Lung microvascular endothelial cell (primary cell): ENCODE measurements around the gene ATRNL1. TPM values are rescaled to one million over a fixed set of nuclear protein-coding genes. Genes with fewer than 3 reads are reported as not detected.
"Not testable (repeated sequence)": the region's sequence is repeated elsewhere in the genome, so short reads cannot be mapped to it uniquely, and the experiment has no call there.

Source experiments
- DNase-seq, 2 donors: peaks; one replicate each; pipeline versions ENCODE4 v3.0.0 to v3.0.0-alpha.2; 2010; ENCODE audit warnings: low read depth in 2 of 2
- total RNA-seq: library from RNA; depleted of rRNA; stranded (reverse); fragments of >200 nt; gene quantifications from 2 replicates; pipeline ENCODE4 v1.2.1, GENCODE V29; 2014

The ATRNL1 gene
- total RNA-seq, 1 donor from 2014 or later, result 0.20 TPM

DNA sequence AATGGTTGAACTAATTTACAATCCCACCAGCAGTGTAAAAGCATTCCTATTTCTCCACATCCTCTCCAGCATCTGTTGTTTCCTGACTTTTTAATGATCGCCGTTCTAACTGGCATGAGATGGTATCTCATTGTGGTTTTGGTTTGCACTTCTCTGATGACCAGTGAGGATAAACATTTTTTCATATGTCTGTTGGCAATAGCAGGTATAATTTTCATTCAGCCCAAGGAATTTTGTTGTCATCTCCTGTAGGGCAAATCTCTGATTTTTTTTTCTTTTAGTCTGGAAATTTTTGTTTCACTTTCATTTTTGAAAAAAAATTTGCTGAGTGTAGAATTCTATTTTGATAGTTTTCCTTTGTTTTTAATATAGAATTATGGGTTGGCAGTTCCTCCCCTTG is 114.1 kb downstream of the ATRNL1 start:
- not testable (repeated sequence) for DNase-seq

DNA sequence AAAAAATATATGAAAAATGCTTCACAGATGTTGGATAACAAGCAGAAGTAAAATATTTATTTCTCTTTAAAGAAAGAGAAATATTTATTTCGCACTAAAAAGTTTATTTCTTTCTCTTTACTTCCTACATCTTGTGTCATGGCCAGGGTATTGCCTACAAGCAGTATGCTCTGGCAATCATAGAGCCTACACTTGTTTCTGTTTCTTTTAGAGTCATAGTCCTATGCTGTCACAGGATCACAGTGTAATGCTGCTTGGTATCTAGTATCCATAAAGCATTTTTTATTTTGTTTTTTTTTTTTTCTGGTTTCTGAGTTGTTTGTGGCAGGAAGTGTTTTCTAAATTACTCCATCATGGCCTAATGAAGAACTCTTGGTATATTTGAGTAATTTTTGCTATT is 116.0 kb downstream of the ATRNL1 start:
- no peak for DNase-seq

DNA sequence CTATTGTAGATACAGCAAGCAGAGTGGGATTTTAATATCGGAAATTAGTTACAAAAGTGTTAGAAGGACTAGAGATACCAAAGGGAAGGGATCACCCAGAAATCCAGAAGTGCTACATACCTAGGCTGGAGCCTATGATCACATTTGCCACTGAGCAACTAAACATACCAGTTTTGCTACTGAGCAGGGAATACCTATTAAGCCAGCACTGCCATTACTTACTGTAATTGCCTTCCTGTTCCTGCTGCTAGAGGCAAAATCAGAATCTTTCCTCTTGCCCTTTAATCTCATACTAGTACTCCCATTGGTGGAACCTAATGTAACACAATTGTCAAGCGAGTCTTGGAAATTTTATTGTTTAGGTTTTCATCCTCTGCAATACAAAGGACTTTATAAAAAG is 121.7 kb downstream of the ATRNL1 start:
- DNase-seq, result no peak

DNA sequence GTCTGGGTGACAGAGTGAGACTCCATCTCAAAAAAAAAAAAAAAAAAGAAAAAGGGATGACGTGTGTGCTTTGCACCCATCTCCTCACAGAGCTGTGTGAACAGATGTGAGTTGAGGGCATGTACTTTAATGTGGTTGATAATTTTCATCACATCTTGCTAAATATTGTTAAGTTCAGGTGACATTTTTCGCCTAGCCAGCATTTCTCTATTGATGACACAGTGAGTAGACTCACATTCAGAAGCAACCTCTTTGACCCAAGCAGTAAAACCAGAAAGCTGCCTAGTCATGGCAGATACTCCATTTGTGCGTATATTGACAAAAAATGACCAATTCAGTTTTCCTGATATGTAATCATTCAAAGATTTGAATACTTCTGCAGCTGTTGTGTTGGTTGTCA is 126.0 kb downstream of the ATRNL1 start:
- DNase-seq, result no peak

DNA sequence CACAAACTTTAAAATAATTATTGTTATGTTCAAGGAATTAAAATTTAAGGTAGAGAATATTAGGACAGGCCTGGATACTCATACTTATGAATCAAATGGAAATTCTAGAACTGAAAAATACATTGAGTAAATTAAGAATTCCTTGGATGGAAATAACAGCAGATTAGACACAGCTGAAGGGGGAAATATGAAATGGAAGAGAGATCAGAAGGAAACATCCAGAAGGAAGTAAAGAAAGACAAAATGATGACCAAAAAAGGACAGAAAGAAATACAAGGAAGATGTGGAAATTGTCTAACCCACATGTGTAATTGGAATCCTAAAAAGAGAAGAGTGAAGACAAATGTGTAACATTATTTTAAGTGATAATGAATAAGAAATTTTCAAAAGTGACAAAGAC is 128.9 kb downstream of the ATRNL1 start:
- DNase-seq, result no peak

DNA sequence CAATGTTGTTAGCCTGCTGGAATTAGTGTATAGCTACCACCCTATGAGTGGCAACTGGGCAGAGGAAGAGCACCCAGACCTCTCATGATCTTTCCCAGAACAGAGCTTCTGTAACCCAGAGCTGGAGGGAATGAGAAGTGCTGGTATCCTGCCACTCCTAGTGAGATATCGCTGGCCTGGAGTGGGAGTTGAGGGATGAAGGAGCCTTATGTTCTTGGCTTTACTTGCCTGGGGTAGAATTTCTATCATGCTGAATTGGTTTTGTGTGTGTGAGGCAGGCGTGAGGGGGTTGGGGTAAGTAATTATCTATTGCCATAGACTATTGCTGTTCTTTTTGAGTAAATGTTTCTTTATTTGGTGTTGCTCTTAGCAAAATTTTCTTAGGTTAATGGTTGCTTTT is 146.6 kb downstream of the ATRNL1 start:
- DNase-seq, result no peak

DNA sequence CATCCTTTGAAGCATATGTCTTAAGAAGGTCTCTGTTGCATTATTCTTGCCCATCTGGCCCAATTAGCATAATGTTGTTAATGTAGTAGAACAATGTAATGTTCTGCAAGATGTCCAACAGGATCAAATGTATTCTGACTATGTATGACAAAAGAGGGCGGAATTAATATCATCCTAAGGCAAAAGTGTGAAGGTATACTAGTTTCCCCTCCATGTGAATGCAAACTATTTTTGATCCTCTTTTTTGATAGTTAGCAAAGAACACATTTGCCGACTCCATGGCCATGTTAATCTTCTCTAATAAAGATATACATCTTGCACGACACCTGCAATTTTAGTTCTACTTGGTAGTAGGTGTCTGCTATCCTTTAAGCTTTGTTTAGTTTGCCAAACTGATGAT is 157.6 kb downstream of the ATRNL1 start:
- no peak for DNase-seq

DNA sequence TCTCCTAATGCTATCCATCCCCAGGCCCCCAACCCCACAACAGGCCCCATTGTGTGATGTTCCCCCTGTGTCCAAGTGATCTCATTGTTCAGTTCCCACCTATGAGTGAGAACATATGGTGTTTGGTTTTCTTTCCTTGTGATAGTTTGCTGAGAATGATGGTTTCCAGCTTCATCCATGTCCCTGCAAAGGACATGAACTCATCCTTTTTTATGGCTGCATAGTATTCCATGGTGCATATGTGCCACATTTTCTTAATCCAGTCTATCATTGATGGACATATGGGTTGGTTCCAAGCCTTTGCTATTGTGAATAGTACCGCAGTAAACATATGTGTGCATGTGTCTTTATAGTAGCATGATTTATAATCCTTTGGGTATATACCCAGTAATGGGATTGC is 160.6 kb downstream of the ATRNL1 start:
- DNase-seq, result not testable (repeated sequence)

DNA sequence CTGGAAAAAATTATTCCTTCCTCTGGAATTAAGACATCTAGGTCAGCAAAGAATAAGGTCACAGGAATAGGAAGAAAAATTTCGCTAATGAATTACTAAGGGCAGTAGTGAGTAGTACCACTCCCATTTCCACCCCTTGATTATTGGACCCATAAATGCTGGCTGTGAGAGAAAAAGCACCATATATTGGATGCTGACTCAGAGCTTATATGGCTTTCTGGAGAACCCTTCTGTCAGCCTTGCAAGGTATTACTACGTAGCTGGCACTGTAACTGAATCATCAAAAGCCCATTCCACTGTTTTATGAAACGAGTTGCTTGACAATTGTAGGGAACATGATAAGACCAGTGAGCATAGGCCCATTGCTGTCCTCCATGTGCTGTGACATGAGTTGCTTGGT is 179.3 kb downstream of the ATRNL1 start:
- no peak for DNase-seq

DNA sequence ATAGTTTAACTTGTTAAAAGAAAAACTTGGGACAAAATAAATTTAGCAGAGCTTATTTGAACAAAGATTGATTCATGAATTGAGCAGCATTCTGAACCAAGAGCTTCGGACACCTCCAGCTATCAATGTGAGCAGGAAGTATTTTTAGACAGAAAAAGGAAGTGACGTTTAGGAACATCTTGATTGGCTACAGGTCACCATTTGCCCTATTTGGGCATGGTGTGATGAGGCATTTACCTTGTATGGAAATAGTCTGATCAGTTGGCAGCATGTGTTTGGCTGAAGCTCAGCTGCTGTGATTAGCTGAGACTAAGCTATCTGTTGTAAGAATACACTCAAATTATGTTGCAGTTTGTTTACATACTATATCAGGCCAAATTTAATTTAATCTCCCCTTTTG is 185.1 kb downstream of the ATRNL1 start:
- peak in 1 of 2 donors; percentile 1 for DNase-seq

DNA sequence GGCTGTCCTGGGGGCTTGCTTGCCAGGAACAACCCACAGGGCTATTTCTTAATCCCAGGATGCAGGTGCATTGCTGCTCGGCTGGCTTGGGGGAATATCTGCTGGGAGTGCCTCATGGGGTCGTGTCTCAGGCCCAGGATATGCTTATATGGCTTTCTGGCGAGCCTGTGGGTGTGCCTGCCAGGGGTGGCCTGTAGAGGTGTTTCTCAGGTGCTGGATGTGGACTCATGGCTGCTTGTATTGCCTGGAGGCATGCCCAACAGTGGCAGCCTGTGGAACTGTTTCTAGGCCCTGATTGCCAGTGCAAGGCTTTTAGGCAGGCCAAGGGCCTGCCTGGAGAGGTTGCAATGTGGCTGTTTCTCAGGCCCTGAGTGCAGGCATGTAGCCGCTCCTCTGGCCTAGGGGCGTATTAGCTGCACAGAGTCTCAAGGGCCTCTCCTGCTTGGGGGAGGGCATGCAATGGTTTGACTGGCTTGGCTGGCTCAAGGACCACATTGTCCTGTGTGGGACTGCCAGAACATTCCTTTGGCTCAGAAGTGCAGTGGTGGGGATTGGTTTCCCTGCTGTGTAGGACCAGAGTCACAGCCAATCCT is 202.1 kb downstream of the ATRNL1 start:
- DNase-seq, result no peak

DNA sequence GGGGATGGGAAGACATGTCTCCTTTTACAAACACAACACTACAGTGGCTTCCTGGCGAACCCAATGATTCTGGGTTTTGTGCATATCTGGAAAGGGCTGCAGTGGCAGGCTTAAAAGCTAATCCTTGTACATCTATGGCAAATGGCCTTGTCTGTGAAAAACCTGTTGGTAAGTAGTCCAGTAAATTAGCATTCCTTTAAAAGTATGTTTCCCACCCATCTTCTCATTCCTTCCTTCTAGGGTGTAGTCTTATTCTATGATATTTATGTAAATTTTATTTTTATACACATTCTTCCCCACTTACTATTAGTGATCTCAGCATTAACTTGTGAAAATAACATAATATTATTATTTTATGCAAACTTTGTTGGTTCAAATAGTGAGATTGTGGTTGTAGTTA is 206.9 kb downstream of the ATRNL1 start:
- DNase-seq, result no peak

DNA sequence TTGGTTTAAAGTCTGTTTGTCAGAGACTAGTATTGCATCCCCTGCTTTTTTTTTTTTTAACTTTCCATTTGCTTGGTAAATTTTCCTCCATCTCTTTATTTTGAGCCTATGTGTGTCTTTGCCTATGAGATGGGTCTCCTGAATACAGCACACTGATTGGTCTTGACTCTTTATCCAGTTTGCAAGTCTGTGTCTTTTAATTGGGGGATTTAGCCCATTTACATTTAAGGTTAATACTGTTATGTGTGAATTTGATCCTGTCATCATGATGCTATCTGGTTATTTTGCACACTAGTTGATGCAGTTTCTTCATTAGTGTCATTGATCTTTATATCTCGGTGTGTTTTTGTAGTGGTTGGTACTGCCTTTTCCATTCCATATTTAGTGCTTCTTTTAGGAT is 226.5 kb downstream of the ATRNL1 start:
- DNase-seq, result not testable (repeated sequence)

DNA sequence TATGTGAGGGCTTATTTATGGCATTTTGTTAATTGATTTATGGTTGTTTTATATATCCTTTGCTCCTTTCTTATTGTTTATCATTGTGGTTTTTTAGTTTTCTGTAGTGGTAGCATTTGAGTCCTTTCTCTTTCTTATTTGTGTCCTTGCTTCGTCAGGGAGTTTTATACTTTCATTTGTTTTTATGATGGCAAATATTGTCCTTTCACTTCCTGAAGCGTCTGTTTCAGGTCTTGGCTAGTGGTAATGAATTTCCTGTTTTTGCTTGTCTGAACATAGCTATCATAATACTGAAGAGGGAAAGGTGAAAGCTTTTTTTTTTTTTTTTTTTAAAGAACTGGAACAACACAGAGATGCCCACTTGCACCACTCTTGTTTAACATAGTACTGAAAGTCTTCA is 228.2 kb downstream of the ATRNL1 start:
- peak in 1 of 2 donors; percentile 7 for DNase-seq

DNA sequence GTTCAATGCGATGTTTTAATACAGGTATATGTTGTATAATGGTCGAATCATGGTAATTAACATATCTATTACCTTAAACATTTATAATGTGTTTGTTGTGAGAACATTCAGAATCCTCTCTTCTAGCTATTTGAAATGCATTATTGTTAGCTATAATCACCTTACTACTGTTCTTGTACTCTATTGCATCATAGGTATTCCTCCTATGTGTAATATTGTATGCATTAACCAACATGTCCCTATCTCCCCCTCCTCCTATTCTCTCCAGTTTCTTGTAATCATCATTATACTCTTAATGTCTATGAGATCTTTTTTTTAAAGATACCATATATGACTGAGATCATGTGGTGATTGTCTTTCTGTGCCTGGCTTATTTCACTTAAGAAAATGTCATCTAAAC is 235.2 kb downstream of the ATRNL1 start:
- no peak for DNase-seq

DNA sequence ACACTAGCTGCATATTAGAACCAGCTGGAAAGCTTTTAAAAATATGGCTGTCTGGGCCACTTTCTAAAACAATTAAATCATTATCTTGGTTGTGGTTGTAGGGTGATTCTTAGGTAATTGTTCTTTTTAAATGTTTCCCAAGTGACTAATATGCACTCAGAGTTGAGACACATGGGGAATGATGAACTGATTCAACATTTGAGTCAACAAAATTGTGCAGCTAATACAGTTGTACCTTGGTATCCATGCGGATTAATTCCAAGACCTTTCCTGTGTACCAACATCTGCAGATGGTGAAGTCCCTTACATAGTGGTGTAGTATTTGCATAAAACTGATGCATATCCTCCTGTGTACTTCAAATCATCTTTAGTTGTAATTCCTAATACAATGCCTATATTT is 242.2 kb downstream of the ATRNL1 start:
- DNase-seq, result no peak

DNA sequence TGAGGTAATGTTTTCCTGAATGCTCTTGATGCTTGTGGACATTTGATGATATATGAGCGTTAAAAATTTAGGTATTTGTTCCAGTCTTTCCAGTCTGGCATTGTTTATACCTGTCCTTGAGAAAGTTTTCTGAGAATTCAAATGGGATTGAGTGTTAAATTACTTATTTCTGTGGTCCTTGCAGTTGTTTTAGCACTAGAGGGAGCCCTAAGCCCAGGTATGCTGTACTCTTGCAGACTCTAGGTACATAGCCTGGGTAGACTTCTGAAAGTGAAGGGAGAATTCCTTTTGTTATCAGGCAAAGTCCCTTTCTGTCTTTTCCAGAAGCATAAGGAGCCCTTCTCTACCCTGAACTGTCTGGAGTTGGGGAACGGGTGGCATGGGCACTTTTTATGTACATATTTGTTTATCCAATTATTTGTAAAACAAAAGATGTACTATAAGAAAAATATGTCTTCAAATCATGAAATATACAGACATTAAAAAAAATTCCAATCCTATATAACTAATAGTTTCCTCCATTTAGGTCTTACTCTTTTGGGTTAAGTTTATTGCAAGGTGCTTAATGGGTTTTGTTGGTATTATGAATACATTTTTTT is 262.1 kb downstream of the ATRNL1 start:
- DNase-seq, result peak; percentile 62 to 73

DNA sequence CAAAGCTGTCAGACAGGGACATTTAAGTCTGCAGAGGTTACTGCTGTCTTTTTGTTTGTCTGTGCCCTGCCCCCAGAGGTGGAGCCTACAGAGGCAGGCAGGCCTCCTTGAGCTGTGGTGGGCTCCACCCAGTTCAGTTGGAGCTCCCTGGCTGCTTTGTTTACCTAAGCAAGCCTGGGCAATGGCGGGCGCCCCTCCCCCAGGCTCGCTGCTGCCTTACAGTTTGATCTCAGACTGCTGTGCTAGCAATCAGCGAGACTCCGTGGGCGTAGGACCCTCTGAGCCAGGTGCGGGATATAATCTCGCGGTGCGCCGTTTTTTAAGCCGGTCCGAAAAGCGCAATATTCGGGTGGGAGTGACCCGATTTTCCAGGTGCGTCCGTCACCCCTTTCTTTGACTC is 274.8 kb downstream of the ATRNL1 start:
- DNase-seq, result not testable (repeated sequence)

DNA sequence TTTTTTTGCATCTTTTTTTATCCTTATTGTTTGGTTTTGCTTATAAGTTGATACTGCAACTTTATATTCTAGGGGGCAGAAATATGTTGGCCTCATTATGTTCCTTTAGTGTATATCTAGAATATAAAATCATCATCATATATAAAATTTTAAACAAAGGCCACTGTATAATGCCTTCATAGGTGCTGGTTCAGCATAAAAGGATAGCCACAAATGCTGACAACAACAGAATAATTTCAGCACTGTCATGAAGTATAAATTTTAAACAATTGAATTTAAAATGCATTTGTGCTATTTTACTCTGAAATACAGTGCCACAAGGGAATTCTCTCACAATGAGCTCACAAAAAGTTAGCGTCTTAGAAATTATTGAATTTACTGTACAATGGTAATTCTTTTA is 285.9 kb downstream of the ATRNL1 start:
- no peak for DNase-seq

DNA sequence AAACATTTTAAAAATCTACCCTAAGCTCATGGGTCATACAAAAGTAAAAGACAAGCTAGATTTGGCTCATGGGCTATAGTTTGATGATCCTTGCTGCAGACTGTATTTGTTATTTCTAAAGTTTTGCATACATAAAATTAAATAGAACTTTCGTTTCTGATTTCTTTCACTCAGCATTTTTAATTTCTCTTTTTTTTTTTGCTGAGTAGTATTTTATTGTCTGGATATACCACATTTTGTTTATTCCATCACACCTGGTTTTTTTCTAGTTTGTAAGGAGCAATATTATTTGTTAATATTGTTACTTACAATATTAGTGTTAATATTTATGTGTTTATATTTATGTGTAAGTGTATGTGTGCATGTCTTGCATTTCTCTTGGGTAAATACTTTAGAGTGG is 291.5 kb downstream of the ATRNL1 start:
- no peak for DNase-seq

DNA sequence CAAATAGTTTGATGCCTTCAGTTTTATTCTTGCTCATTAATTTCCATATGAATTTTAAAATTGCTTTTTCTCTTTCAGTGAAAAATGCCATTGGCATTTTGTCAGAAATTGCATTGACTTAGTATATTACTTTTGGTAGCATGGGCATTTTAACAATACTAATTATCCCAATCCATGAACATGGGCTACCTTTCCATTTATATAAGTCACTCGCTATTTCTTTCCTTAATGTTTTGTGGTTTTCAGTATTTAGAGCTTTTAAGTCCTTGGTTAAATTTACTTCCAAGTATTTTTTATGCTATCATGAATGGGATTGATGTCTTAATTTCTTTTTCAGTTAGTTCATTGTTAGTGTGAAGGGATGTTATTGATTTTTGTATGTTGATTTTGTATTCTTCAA is 297.4 kb downstream of the ATRNL1 start:
- no peak for DNase-seq

DNA sequence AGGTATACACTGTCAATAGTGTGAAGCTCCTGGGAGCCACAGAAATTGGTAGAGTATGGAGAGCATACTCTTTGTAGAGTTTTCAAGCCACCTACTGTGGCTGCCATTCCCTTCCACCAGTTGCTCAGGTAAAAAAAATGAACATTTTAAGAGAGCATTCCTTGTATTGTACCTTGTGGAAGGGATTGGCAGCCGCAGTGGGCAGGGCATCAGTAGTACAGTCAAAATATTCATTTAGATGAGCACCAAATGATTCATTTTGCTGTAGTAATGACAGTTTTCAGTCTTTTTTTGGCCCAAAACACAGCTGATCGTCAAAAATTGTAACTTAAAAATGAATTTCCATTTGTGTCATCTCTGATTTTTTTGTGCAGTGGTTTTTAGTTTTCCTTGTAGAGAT is 304.9 kb downstream of the ATRNL1 start:
- DNase-seq, result no peak

DNA sequence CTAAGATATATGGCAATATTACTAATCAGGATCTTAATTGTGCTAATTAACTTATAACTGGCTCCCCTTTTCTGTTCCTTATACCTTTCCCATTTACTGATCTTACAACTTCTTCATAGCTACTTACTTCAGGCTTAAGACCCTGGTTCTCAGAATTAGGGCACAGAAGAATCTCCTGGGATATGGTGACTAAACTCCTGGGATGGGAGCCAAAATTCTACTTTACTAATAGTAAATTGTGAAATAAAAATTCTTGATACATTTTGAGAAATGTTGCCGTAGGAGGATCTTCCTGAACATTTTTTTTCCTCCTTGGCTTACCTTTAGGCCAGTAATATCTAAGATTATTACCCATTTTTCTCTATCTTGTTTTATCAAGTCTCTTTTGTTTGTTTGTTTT is 309.5 kb downstream of the ATRNL1 start:
- peak in 1 of 2 donors; percentile 0 for DNase-seq

DNA sequence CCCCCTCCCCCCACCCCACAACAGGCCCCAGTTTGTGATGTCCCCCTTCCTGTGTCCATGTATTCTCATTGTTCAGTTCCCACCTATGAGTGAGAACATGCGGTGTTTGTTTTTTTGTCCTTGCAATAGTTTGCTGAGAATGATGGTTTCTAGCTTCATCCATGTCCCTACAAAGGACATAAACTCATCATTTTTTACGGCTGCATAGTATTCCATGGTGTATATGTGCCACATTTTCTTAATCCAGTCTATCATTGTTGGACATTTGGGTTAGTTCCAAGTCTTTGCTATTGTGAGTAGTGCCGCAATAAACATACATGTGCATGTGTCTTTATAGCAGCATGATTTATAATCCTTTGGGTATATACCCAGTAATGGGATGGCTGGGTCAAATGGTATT is 312.7 kb downstream of the ATRNL1 start:
- DNase-seq, result not testable (repeated sequence)
